ENCODE results near the gene NAALADL2.

NAALADL2 gene

DNA sequence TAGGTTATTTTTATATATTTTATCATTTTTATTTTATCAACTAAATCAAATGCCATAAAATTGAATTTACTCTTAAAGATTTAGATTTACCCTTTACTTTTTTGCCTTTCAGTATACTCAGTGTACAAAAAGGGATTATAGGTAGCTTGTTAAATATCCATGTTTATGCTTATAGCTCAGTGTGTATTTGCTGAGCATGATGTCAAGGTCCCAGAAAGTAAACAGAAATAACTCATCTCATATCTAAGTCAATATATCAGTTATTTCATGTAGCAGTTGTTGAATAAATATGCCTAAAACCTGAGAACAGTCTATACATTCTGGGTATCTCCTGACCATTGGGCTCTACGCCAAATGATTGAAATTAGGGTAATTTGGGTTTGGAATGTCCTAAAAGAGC lies 693.8 kb downstream of the NAALADL2 start:
- WGBS (ENCODE audit: insufficient coverage), result 100% methylated on average over 1 of the region's 1 CpG
- no peaks in the 10 kb centered on the region for H3K9me3 ChIP-seq (ENCODE audit: control extremely low read depth in 1 of 5, control insufficient read depth in 4 of 5, insufficient read depth in 2 of 5, low read depth in 1 of 5, low read length in 4 of 5)
- ChIA-PET CTCF (no interaction called here), POLR2A (no interaction called here)
- no peak overlapping the region for H3K4me3 ChIP-seq (ENCODE audit: control insufficient read depth in 1 of 7, extremely low read depth in 1 of 7, insufficient read depth in 4 of 7, low read depth in 2 of 7, low read length in 6 of 7)
- DNase-seq, result no peak
- no peak overlapping the region for H3K27ac ChIP-seq (ENCODE audit: insufficient read depth in 1 of 2, low read depth in 1 of 2, low read length in 2 of 2, poor library complexity in 1 of 2, severe bottlenecking in 2 of 2)
- H3K36me3 ChIP-seq (ENCODE audit: control insufficient read depth in 4 of 4, insufficient read depth in 4 of 4, low read length in 3 of 4), result no peaks in the 10 kb centered on the region
- H3K27me3 ChIP-seq (replicated peaks in 2 of 5; ENCODE audit: control insufficient read depth in 4 of 5, insufficient read depth in 5 of 5, low read length in 4 of 5), result no peaks in the 10 kb centered on the region
- no peaks in the 10 kb centered on the region for H3K4me1 ChIP-seq (ENCODE audit: control extremely low read depth in 1 of 4, control insufficient read depth in 4 of 4, insufficient read depth in 4 of 4, low read length in 3 of 4)

DNA sequence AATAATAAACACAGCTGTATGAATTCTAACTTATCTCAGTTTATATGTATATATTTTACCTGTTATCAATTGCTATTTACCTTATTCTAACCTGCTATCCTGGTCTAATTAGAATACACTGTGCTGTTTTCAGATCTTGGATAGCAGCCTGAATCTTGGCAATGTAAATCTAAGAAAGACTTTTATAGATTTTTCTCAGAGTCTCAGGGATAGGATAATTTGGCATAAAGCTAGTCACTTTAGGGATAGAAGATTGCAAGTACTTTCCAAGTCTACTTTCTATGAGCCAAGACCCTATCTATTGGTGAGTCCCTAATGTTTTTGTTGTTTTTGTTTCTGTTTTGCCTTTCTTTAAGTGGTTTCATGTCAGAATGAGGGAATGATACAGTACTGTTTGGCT lies 695.7 kb downstream of the NAALADL2 start:
- Histone ChIP-seq H3K27me3 (replicated peaks in 2 of 5; ENCODE audit: control insufficient read depth in 4 of 5, insufficient read depth in 5 of 5, low read length in 4 of 5) (no peaks in the 10 kb centered on the region), H3K27ac (ENCODE audit: insufficient read depth in 1 of 2, low read depth in 1 of 2, low read length in 2 of 2, poor library complexity in 1 of 2, severe bottlenecking in 2 of 2) (no peak overlapping the region), H3K4me3 (ENCODE audit: control insufficient read depth in 1 of 7, extremely low read depth in 1 of 7, insufficient read depth in 4 of 7, low read depth in 2 of 7, low read length in 6 of 7) (no peak overlapping the region), H3K4me1 (ENCODE audit: control extremely low read depth in 1 of 4, control insufficient read depth in 4 of 4, insufficient read depth in 4 of 4, low read length in 3 of 4) (no peaks in the 10 kb centered on the region), H3K36me3 (ENCODE audit: control insufficient read depth in 4 of 4, insufficient read depth in 4 of 4, low read length in 3 of 4) (no peaks in the 10 kb centered on the region), H3K9me3 (ENCODE audit: control extremely low read depth in 1 of 5, control insufficient read depth in 4 of 5, insufficient read depth in 2 of 5, low read depth in 1 of 5, low read length in 4 of 5) (no peaks in the 10 kb centered on the region)
- DNase-seq, result no peak
- POLR2A ChIA-PET, result no interaction called here
- CTCF ChIA-PET, result interaction anchor here (0.6 kb wide), 1 partner anchor 37 kb away, joined by 3 read pairs; no protein-coding TSS in a partner anchor

DNA sequence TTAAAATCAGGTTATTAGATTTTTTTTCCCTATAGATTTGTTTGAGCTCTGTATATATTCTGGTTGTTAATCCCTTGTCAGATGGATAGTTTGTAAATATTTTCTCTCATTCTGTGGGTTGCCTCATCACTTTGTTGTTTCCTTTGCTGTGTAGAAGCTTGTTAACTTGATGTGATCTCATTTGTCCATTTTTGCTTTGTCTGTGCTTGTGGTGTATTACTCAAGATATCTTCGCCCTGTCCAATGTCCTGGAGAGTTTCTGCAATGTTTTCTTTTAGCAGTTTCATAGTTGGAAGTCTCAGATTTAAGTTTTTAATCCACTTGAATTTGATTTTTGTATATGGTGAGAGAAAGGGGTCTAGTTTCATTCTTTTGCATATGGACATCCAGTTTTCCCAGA lies 699.1 kb downstream of the NAALADL2 start:
- Histone ChIP-seq H3K27ac (ENCODE audit: insufficient read depth in 1 of 2, low read depth in 1 of 2, low read length in 2 of 2, poor library complexity in 1 of 2, severe bottlenecking in 2 of 2) (no peak overlapping the region), H3K27me3 (replicated peaks in 2 of 5; ENCODE audit: control insufficient read depth in 4 of 5, insufficient read depth in 5 of 5, low read length in 4 of 5) (no peaks in the 10 kb centered on the region), H3K4me3 (ENCODE audit: control insufficient read depth in 1 of 7, extremely low read depth in 1 of 7, insufficient read depth in 4 of 7, low read depth in 2 of 7, low read length in 6 of 7) (no peak overlapping the region), H3K9me3 (ENCODE audit: control extremely low read depth in 1 of 5, control insufficient read depth in 4 of 5, insufficient read depth in 2 of 5, low read depth in 1 of 5, low read length in 4 of 5) (no peaks in the 10 kb centered on the region), H3K36me3 (ENCODE audit: control insufficient read depth in 4 of 4, insufficient read depth in 4 of 4, low read length in 3 of 4) (no peaks in the 10 kb centered on the region), H3K4me1 (ENCODE audit: control extremely low read depth in 1 of 4, control insufficient read depth in 4 of 4, insufficient read depth in 4 of 4, low read length in 3 of 4) (no peaks in the 10 kb centered on the region)
- POLR2A ChIA-PET, result no interaction called here
- no CpG with 5 or more reads among the region's 1 CpG for WGBS (ENCODE audit: insufficient coverage)
- no peak for DNase-seq
- CTCF ChIA-PET, result no interaction called here

DNA sequence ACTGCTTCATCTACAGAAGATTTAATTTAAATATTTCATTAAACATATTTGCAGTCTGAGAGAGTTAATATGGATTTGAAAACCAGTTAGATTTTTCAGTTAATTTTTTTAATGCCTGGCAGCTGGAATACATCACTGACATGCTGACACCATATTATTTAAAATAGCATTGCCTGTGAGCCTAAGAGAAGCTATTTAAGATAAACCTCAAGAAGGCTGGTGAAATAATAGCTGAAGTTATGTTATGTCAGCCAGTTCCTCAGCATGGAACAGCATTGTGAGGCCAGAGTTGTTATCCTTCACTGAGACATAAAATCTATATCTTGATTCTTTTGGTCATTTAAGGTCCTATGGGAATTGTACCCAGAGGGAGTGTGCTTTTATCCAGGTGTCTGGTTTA lies 705.2 kb downstream of the NAALADL2 start:
- H3K27ac ChIP-seq (ENCODE audit: insufficient read depth in 1 of 2, low read depth in 1 of 2, low read length in 2 of 2, poor library complexity in 1 of 2, severe bottlenecking in 2 of 2), result no peak overlapping the region
- ChIA-PET CTCF (no interaction called here), POLR2A (no interaction called here)
- no peak for DNase-seq
- no peaks in the 10 kb centered on the region for H3K4me1 ChIP-seq (ENCODE audit: control extremely low read depth in 1 of 4, control insufficient read depth in 4 of 4, insufficient read depth in 4 of 4, low read length in 3 of 4)
- H3K27me3 ChIP-seq (replicated peaks in 2 of 5; ENCODE audit: control insufficient read depth in 4 of 5, insufficient read depth in 5 of 5, low read length in 4 of 5), result no peaks in the 10 kb centered on the region
- H3K36me3 ChIP-seq (ENCODE audit: control insufficient read depth in 4 of 4, insufficient read depth in 4 of 4, low read length in 3 of 4), result no peaks in the 10 kb centered on the region
- H3K4me3 ChIP-seq (ENCODE audit: control insufficient read depth in 1 of 7, extremely low read depth in 1 of 7, insufficient read depth in 4 of 7, low read depth in 2 of 7, low read length in 6 of 7), result no peak overlapping the region
- H3K9me3 ChIP-seq (ENCODE audit: control extremely low read depth in 1 of 5, control insufficient read depth in 4 of 5, insufficient read depth in 2 of 5, low read depth in 1 of 5, low read length in 4 of 5), result no peaks in the 10 kb centered on the region

DNA sequence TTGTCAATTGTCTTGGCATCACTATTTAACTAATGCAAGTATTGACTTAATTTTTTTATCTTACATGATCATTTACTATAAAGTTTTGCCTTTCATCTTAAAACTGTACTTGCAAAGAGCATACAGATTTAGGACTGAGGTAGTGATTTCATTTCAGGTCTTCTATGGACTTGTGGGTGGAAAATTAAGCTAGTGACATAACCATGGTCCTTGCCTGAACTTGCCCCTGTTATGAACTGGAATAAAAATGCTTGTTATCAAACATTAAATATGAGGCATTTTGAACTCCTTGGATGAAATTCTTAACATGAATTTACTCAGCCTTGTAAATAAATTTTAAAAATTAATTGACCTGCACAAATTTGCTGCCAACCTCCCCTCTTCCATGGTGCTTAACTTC lies 712.0 kb downstream of the NAALADL2 start:
- Histone ChIP-seq H3K4me1 (ENCODE audit: control extremely low read depth in 1 of 4, control insufficient read depth in 4 of 4, insufficient read depth in 4 of 4, low read length in 3 of 4) (no peaks in the 10 kb centered on the region), H3K9me3 (ENCODE audit: control extremely low read depth in 1 of 5, control insufficient read depth in 4 of 5, insufficient read depth in 2 of 5, low read depth in 1 of 5, low read length in 4 of 5) (no peaks in the 10 kb centered on the region), H3K4me3 (ENCODE audit: control insufficient read depth in 1 of 7, extremely low read depth in 1 of 7, insufficient read depth in 4 of 7, low read depth in 2 of 7, low read length in 6 of 7) (no peak overlapping the region), H3K36me3 (ENCODE audit: control insufficient read depth in 4 of 4, insufficient read depth in 4 of 4, low read length in 3 of 4) (no peaks in the 10 kb centered on the region), H3K27ac (ENCODE audit: insufficient read depth in 1 of 2, low read depth in 1 of 2, low read length in 2 of 2, poor library complexity in 1 of 2, severe bottlenecking in 2 of 2) (no peak overlapping the region), H3K27me3 (replicated peaks in 2 of 5; ENCODE audit: control insufficient read depth in 4 of 5, insufficient read depth in 5 of 5, low read length in 4 of 5) (no peaks in the 10 kb centered on the region)
- CTCF ChIA-PET, result no interaction called here
- no peak for DNase-seq
- POLR2A ChIA-PET, result no interaction called here

DNA sequence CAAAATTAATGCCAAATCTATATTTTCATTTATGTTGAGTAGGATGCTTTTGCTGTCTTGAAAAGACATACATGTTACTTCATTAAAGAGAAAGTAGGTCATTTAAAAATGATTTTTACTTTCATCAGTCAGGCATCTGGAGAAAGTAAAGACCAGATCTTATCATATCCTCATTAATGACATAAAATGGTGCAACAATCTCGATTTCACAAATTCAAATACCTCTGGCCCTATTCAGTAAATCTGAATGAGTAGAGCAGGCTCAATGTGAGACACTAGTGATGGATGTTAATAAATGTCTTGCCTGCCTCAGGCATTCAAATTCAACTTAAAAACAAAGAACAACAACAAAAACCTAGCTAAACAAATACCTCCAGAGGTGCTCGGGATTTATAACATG lies 714.1 kb downstream of the NAALADL2 start:
- POLR2A ChIA-PET, result no interaction called here
- Histone ChIP-seq H3K36me3 (ENCODE audit: control insufficient read depth in 4 of 4, insufficient read depth in 4 of 4, low read length in 3 of 4) (no peaks in the 10 kb centered on the region), H3K4me3 (ENCODE audit: control insufficient read depth in 1 of 7, extremely low read depth in 1 of 7, insufficient read depth in 4 of 7, low read depth in 2 of 7, low read length in 6 of 7) (no peak overlapping the region), H3K4me1 (ENCODE audit: control extremely low read depth in 1 of 4, control insufficient read depth in 4 of 4, insufficient read depth in 4 of 4, low read length in 3 of 4) (no peaks in the 10 kb centered on the region), H3K27ac (ENCODE audit: insufficient read depth in 1 of 2, low read depth in 1 of 2, low read length in 2 of 2, poor library complexity in 1 of 2, severe bottlenecking in 2 of 2) (no peak overlapping the region), H3K27me3 (replicated peaks in 2 of 5; ENCODE audit: control insufficient read depth in 4 of 5, insufficient read depth in 5 of 5, low read length in 4 of 5) (no peaks in the 10 kb centered on the region), H3K9me3 (ENCODE audit: control extremely low read depth in 1 of 5, control insufficient read depth in 4 of 5, insufficient read depth in 2 of 5, low read depth in 1 of 5, low read length in 4 of 5) (no peaks in the 10 kb centered on the region)
- CTCF ChIA-PET, result no interaction called here
- DNase-seq, result no peak
- WGBS (ENCODE audit: insufficient coverage), result no CpG with 5 or more reads among the region's 2 CpGs

DNA sequence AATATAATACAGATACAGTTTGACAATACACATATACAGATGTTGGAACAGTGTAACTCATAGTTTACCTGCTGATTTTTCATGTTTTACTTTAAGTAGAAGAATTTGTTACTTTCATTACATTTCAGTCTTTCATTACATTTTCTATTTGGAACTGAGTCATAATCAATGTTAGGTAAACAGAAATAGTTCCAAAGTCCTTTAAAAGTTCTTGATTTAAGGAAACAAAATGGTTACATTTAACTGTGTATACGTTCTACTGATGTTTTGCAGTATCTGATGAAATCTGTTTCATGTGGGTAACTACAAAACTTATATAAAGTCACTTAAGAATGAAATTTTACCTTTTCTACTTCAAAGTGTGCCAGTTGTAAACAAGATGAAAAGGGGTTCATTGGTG lies 721.2 kb downstream of the NAALADL2 start:
- Histone ChIP-seq H3K36me3 (ENCODE audit: control insufficient read depth in 4 of 4, insufficient read depth in 4 of 4, low read length in 3 of 4) (no peaks in the 10 kb centered on the region), H3K9me3 (ENCODE audit: control extremely low read depth in 1 of 5, control insufficient read depth in 4 of 5, insufficient read depth in 2 of 5, low read depth in 1 of 5, low read length in 4 of 5) (no peaks in the 10 kb centered on the region), H3K4me3 (ENCODE audit: control insufficient read depth in 1 of 7, extremely low read depth in 1 of 7, insufficient read depth in 4 of 7, low read depth in 2 of 7, low read length in 6 of 7) (no peak overlapping the region), H3K27me3 (replicated peaks in 2 of 5; ENCODE audit: control insufficient read depth in 4 of 5, insufficient read depth in 5 of 5, low read length in 4 of 5) (no peaks in the 10 kb centered on the region), H3K27ac (ENCODE audit: insufficient read depth in 1 of 2, low read depth in 1 of 2, low read length in 2 of 2, poor library complexity in 1 of 2, severe bottlenecking in 2 of 2) (no peak overlapping the region), H3K4me1 (ENCODE audit: control extremely low read depth in 1 of 4, control insufficient read depth in 4 of 4, insufficient read depth in 4 of 4, low read length in 3 of 4) (no peaks in the 10 kb centered on the region)
- ChIA-PET CTCF (no interaction called here), POLR2A (no interaction called here)
- no CpG with 5 or more reads among the region's 1 CpG for WGBS (ENCODE audit: insufficient coverage)
- DNase-seq, result no peak

DNA sequence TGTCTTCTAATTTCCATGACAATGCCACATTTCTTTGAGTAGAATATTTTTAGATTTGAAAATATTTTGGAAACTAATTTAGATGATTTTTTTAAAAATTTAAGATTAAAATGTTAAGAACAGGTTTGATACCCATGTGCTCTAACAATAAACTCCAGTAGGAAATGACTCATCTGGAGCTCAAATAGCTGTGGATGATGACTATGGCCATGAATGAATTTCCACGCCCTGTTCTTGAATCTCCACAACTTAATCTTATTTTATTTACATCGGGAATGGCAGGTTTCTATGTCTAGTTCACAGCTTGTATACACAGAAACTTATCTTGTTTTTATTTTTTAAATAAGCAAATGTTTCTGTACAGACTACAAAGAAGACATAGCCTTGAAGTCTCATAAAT lies 726.8 kb downstream of the NAALADL2 start:
- Histone ChIP-seq H3K4me3 (ENCODE audit: control insufficient read depth in 1 of 7, extremely low read depth in 1 of 7, insufficient read depth in 4 of 7, low read depth in 2 of 7, low read length in 6 of 7) (no peak overlapping the region), H3K27me3 (replicated peaks in 2 of 5; ENCODE audit: control insufficient read depth in 4 of 5, insufficient read depth in 5 of 5, low read length in 4 of 5) (no peaks in the 10 kb centered on the region), H3K36me3 (ENCODE audit: control insufficient read depth in 4 of 4, insufficient read depth in 4 of 4, low read length in 3 of 4) (no peaks in the 10 kb centered on the region), H3K4me1 (ENCODE audit: control extremely low read depth in 1 of 4, control insufficient read depth in 4 of 4, insufficient read depth in 4 of 4, low read length in 3 of 4) (no peaks in the 10 kb centered on the region), H3K27ac (ENCODE audit: insufficient read depth in 1 of 2, low read depth in 1 of 2, low read length in 2 of 2, poor library complexity in 1 of 2, severe bottlenecking in 2 of 2) (no peak overlapping the region), H3K9me3 (ENCODE audit: control extremely low read depth in 1 of 5, control insufficient read depth in 4 of 5, insufficient read depth in 2 of 5, low read depth in 1 of 5, low read length in 4 of 5) (no peaks in the 10 kb centered on the region)
- 100% methylated on average over 1 of the region's 2 CpGs for WGBS (ENCODE audit: insufficient coverage)
- CTCF ChIA-PET, result no interaction called here
- no peak for DNase-seq
- POLR2A ChIA-PET, result no interaction called here

Measured in common myeloid progenitor, CD34-positive (primary cell).